Astrocyte of the hippocampus (primary cell): ENCODE measurements around the gene ZNF691.
"Not testable (repeated sequence)": the region's sequence is repeated elsewhere in the genome, so short reads cannot be mapped to it uniquely, and the experiment has no call there.

Experiments used
- DNase-seq: peaks from one replicate; pipeline ENCODE4 v3.0.0; 2011; ENCODE audit warnings: low read depth, low spot score

Gene ZNF691

GRCh38 chr1:42846257-42847110 is at the start of gene ZNF691:
Gene ZNF691 (plus strand): TSS chr1:42846613. CDS start chr1:42849659, 3,046 bp downstream.
- DNase-seq: peak; percentile 98

DNA sequence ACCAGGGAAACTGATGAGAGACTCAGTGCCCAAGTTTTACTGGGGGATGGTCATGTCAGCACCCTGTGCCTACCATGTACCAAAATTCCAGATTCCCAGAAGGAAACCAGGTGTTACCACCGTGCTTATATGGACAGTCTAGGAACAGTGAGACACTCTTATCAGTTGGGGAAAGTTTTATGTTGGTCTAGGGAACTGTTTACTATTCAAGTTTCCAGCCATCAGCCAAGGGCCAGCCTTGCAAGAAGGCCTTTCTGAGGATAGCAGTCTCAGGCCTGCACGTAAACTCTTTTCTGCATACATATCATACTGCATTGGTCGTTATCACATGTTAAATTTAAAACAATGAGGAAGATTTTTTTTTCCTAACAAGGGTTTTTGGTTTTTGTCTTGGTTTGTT is 49.0 kb upstream of the ZNF691 start:
- no peak for DNase-seq

DNA sequence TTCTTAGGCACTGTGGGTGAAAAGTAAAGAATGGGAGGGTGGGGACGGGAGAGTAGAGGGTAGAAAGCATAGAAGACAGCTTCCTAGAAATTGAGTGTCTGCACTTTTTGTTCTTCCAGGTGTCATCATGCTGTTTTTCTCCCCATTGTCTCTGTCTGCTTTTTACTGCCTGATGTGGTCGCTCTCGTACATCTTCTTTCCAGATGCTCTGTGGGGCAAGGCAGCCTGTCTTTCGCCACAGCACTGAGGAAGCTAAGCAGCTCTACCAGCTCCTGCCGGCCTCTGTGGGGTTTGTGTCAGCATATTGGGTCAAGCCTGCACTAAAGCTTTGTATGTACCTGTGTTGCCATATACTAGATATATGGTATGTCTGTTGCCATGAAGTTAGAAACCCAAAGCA is 48.4 kb upstream of the ZNF691 start:
- DNase-seq: no peak

GRCh38 chr1:42801832-42802473 is 44.5 kb upstream of the ZNF691 start:
- DNase-seq: no peak

DNA sequence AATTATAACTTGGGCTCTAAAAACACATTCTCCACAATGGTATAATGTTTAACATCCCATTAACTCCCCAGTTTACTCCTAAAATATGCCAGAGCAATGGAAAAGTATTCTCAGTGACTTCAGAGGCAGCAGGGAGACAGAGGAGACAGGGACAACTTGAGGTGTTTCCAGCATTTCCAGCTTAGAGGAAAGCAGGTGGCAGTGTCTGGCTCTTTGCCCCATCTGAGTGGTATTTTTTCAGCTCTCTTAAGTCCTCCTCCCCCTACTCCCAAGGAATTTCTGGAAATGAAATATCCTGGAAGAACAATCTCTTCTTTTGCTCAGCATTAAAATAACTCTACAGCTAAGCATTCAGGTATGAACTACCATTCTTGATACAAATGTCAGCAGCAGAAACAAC is 40.2 kb upstream of the ZNF691 start:
- DNase-seq: no peak

DNA sequence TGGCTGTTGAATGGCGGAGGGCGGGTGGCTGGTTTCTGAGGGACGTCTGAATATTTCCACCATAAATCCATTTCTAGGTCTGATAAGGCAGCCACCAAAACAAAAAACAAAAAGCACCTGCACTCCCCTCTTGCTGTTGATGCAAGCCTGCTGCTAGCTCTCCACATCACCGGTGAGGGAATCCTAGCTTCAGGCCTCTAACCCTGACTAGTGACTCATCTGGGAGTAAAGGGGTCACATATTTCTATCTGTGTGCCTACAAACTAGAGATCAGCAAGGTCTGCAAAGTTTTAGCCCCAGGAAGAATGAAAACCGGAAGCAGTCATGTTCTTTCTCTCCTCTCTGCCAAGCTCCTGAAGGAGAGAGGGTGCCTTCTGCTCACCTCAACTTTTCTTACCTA is 39.8 kb upstream of the ZNF691 start:
- DNase-seq: no peak

DNA sequence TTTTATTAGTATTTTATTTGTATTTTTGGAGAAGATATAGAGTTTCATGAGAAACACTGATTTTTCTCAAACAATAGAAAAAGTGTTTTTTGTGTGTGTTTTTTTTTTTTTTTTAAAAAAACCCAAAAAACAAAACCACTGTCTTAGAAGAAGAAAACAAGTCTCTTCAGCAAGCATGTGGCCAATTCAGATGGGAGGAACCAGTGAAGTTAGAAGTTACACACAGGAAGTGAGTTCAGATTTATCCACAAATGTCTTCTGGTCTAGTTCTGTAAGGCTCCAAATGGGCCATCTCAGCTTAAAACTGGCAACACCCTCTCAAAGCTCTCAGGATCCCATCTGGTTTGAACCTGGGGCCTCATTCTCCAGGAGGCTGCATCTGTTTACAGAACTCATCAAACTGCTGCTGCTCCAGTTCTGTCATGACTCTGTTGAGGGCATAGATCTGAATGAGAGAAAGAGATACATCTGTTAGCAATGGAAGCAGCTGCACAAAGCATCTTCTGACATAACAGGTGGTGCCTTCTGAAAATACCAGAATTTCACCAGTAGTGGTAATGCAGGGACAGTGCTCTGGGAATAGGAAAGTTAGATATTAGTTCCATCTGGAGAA is 39.3 kb upstream of the ZNF691 start:
- no peak for DNase-seq

DNA sequence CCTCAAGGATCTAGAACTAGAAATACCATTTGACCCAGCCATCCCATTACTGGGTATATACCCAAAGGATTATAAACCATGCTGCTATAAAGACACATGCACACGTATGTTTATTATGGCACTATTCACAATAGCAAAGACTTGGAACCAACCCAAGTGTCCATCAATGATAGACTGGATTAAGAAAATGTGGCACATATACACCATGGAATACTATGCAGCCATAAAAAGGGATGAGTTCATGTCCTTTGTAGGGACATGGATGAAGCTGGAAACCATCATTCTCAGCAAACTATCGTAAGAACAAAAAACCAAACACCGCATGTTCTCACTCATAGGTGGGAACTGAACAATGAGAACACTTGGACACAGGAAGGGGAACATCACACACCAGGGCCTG is 31.6 kb upstream of the ZNF691 start:
- DNase-seq: not testable (repeated sequence)

DNA sequence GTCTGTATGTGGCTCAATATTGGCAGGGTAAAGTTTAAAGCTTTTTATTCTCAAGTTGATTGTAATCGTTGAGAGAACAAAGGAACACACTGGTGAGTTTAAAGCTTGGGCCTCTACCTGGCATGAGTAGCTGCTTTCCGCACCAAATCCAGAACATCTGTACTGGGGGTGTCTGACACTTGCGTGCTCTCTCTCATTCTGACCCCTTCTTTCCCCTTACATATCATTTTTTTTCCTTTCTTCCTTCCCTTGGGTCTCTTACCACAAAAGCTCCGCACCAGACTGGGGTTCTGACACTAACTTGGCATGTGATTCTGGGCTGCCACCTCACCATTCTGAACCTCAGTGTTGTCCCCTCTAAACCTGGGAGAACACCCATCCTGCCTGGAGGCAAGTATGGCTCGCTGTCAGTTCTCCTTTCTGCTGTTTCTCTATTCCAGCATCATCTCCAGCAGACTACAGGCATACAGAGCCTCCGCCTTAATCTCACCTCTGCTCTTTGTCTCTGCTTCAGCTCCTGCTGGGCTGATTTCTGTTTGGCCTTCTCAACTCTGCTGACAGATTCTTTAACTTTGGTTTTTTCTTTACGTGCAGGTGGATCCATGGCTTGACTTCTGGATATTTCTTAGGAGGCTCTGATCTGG is 30.4 kb upstream of the ZNF691 start:
- DNase-seq: peak; percentile 42

DNA sequence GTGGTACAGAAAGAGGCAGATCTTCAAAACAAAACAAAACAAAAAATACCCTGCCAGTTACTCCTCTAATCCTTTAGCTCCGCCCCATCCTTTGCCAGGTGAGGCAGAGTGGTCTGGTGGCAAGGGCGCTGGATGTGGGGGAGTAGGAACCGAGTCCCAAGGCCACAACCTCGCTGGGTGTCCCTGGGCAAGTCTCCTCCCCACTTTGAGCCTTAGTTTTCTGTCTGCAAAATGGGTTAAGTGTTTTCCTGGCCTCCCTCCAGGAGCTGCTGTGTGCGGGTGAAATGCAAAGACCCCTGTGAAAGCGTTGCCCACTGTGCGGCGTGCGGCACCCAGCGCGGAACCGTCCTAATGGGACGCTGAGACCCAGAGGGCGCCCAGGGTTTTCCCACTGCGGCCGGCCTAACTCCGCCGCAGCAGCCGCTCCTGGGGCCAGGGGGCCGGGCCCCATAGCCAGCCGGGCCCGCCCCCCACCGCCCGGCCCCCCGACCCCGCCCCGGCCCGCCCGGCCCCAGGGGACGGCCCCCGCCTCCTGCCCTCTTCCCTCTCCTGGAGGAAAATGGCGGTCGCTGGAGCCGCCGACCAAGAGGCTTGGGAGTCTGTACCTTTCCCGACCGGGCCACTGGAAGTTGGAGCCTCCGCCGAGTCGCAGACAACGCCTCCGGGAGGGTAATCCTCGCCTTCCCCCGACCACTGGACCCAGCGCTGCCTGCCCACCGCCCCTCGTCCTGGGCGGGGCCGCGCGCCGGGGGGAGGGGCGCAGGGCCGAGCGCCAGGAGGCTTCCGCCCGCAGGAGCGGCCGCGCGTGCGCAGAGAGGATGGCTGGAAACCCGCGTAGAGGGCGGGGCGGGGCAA is 29.6 kb upstream of the ZNF691 start, which contains the start of the genes ERMAP and SVBP:
Gene ERMAP, plus strand, starts transcription at position 538 of the 855 bp plus-strand sequence. CDS start 13,327 bp downstream, outside the sequence.
Gene SVBP, minus strand, starts transcription at position 813 of the 855 bp plus-strand sequence. CDS start 853 bp downstream, outside the sequence.
- DNase-seq: peak; percentile 95

DNA sequence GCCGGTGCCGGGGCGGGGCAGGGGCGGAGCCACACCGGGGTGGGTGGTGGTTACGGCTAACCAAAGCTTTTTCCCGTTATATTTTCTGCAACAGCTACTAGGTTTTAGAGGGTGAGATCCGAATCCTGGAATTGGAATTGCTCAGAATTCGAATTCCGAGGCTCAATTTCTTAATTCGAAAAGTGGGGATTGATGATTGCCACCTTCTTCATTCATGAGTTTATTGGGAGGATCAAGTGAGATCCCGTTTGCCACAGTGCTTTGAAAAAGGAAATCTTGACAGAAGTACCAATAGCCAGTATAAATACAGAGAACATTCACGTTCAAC is 29.0 kb upstream of the ZNF691 start:
- DNase-seq: no peak

DNA sequence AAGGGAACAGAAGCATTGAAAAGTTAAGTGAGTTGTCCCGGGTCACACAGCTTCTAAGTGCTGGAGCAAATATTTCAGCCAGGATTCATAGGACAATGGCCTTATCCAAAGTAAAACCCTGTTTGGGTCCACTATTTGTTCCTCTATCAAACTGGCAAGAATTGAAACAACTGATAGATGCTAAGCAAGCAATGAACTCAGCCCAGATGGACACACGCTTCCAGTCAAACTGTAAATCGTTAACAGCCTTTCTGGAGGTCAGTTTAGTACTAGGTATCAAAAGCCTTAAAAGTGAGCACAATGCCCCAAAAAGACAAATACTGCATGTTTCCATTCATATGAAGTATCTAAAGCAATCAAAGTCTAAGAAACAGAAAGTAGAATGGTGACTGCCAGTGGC is 28.4 kb upstream of the ZNF691 start:
- no peak for DNase-seq

- DNase-seq: no peak
Observed at GRCh38 chr1:42820813-42821212, 25.6 kb upstream of the ZNF691 start.

DNA sequence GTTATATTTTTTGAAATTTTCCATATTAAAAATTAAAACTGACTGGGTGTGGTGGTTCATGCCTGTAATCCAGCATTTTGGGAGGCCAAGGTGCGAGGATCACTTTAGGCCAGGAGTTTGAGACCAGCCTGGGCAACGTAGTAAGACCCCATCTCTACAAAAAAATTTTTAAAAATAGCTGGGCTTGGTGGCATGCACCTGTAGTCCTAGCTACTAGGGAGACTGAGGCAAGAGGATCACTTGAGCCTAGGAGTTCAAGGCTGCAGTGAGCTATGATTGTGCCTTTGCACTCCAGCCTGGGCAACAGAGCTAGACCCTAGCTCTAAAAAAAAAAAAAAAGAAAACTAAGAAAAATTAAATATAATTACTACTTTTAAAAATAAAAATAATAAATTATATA is 24.7 kb upstream of the ZNF691 start:
- no peak for DNase-seq

DNA sequence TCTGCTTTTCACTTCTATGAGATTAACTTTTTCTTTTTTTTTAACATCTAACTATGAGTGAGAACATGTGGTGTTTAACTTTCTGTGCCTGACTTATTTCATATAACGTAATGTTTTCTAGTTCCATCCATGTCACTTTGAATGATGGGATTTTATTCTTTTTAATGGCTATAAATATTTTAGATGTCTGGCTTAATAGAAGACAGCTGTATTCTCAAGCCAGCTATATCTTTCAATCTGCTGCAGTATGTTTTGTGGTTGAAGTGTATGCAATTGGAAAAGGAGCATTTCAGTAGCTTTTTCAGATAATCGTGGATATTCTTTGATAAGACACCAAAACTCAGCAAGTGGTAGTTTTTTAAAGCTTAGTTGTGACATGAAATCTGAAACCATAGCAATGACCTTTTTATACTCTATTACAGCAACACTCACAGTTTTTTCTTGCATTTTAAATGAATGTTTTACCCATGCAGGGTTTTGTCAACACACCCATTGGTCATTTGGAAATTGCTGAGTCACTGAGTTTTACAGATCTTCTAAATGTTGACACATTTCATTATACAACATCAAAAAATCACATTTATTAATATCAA is 23.5 kb upstream of the ZNF691 start:
- peak; percentile 7 for DNase-seq

- DNase-seq: no peak
Observed at GRCh38 chr1:42824481-42825035, 21.9 kb upstream of the ZNF691 start.

DNA sequence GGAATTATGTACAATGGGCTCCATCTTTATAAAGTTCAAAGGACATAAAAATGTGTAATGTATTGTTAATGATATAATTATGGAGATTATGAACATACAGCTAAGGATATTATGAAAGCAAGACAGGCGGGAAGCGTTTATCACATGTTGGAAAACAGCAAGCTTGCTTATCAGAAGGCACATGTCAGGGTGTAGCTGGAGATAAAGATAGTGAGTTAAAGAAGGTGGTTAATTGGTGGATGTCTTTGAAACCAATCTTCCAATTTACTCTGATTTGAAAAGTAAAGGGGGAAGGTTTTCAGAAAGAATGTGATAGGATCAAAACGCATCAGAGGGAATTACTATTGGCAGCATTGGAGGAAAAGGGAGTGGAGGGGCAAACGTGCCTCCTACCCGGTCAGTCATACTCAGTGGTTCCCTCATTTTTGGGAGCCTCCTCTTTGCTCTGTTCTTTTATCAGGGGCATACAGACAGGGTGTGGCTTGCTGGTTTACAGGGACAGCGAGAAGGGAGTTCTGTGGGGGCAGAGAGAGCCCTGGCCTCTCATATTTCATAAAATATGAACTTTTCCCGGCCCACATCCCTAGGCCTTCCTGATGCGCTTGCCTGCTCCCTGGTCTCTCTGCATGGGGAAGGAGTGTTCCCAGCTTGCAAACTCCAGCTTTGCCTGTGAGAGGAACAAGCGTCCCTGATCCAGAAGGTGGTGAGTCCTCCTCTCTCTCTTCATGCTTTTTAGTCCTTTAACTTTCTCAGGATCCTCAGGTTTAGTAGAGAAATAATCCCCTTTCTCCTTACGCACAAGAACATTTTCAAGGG is 21.2 kb upstream of the ZNF691 start:
- DNase-seq: no peak

DNA sequence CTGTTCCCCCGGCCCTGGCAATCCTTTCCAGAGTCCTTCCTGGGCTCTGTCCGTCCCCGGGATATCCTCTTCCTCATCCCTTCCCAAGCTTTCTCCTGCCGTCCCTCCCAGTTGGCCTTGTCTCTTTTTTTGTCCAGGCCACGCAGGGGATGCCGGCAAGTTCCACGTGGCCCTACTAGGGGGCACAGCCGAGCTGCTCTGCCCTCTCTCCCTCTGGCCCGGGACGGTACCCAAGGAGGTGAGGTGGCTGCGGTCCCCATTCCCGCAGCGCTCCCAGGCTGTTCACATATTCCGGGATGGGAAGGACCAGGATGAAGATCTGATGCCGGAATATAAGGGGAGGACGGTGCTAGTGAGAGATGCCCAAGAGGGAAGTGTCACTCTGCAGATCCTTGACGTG is 15.8 kb upstream of the ZNF691 start:
- no peak for DNase-seq

- no peak for DNase-seq
Observed at GRCh38 chr1:42831273-42831672, 15.1 kb upstream of the ZNF691 start.
